Measurements from ENCODE around the gene ASB15.
A peak's percentile ranks its signal among the peaks of the same experiment; 100 is the strongest.

The ASB15 gene

DNA sequence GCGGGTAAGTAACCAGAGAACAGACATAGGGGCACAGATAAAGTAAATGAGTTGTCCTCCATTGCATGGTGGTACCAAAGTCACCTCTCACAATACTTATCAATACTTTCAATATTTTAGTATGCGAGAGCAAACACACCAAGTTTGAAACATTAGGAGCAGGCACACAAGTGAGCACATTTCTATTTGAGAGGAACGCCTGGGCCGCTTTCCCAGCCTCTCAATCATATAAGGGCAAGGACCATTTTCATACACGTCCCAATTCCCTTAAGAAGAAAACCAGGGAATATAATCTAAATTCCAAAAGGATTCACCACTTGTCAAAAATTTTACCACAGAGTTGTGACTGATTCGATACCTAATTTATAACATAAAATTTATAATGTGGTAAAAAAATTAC lies 61.6 kb downstream of the ASB15 start:
- DNase-seq (ENCODE audit: low read depth): no peak

DNA sequence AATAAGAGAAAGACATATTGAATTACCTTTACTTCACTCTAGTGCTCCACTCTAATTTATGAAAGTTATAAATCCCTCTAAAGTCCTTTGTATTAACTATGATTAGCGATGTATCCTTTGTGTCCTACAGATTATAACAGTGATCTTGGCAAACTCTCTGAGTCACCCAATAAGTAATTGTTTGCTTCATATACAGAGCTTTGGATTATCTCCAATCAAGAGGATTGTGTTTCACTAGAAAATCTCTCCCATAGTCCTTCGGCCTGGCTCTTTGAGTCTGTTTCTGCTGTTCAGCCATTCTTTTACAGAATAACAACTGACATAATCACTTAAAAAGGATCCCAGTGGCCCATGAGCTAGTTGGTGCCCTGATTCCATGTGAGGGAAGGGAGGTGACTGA lies 63.5 kb downstream of the ASB15 start:
- DNase-seq (ENCODE audit: low read depth): no peak

DNA sequence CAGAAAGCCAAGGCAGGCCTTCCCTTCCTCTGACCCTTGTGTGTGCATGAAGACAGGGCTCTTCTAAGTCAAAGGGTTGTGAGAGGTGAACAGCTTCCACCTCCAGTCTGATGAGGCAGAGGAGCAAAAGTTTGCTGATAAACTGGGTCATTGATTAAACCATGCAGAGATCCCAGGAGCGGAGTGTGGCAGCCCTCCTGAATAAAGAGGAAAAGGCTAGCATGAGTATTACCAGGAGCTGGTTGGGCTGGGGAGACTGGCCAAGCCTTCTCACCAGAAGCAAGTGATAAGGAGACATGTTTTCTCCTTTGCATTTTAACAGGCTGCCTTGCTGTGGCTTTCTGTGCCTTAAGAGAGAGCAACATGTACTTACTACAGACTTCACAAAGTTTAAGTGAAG lies 64.3 kb downstream of the ASB15 start:
- DNase-seq (ENCODE audit: low read depth): no peak

DNA sequence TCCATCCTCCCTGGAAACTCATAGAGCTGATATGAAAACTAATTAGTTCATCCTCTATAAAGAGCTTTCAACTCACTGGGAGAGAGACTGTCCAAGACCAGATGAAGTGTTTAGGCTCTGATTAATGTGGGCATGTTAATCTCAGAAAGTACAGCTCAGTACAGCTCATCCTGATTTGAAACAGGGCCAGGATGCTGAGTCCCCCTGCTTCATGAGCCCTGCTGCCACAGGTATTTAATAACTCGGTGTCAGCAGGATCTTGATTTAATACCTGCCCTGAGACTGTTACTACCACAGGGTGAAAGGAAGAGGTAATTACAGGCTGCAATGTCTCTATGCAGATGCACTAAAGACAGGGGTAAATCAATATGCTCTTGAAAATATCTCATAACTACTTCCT lies 64.9 kb downstream of the ASB15 start:
- DNase-seq (ENCODE audit: low read depth): no peak

DNA sequence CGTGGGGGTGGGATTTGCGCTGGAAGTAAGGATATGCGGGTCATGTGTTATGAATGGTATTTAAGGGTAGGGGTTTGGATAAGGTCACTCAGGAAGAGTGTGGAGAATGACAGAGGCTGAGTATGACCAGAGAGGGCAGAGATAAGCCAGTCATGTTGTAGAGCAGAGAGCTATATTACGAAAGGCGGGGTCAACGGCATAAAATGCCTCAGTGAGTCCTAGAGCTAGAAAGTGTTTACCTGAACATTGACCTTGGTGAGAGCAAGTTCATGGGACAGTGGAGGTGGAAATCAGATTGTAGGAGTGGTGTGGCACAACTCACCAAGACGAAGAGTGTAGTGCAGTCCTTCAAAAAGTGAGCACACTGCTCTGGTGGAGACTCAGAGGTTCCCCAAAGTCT lies 67.9 kb downstream of the ASB15 start:
- no peak for DNase-seq (ENCODE audit: low read depth)

DNA sequence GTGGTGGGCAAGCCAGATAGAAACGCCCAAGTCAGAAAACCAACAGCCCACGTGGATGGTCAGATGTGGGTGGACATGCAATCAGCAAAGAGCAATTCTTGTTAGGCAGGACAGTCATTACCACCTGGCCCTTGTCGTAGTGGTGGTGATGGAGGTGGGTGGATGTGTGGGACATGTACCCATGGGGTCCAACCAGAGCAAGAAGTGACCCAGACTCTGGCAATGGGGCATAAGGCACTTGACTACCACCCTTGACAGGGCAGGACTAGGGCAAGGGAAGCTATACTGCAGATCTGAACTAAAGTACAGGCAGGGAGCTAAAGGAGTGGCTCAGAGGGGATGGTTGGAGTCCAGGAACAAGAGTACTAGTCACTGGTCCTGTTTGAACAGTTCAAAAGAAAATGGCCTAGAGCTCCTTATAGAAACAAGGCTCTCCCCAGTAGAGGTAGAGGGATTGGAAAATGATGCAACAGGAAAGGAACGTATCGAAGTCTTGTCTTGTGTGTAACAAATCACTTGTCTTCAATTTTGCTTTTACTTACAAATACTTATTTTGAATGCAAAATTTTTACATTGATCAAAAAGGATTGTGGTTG lies 71.6 kb downstream of the ASB15 start:
- no peak for DNase-seq (ENCODE audit: low read depth)

DNA sequence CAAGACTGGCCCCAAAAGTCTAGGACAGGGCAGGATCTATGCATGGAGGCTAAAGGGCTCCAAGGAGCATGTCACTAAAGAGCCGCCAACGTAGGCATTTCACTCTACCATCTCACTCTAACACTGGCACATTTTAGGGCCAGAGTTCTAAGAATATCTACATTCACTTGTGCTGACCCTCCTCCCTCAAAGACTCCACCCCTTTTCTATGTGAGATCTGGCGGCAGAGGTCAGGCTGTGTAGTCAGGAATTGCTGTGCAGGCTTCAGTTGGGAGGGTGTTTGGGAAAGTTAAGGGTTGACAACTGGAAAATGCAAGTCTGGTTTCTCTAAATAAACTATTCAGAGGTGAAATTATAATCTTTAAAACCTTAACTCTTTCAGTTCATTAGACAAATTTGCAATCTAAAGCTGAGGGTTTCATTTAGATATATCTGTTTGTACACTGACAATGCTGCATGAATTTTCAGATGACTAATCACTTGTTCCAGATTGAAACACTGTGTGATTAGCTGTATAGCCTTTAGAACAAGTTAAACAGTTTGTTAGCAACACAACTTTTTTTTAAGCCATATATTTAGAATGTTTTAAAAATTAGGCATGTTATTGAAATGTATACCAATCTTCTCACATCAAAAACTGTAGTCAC lies 72.3 kb downstream of the ASB15 start:
- no peak for DNase-seq (ENCODE audit: low read depth)

DNA sequence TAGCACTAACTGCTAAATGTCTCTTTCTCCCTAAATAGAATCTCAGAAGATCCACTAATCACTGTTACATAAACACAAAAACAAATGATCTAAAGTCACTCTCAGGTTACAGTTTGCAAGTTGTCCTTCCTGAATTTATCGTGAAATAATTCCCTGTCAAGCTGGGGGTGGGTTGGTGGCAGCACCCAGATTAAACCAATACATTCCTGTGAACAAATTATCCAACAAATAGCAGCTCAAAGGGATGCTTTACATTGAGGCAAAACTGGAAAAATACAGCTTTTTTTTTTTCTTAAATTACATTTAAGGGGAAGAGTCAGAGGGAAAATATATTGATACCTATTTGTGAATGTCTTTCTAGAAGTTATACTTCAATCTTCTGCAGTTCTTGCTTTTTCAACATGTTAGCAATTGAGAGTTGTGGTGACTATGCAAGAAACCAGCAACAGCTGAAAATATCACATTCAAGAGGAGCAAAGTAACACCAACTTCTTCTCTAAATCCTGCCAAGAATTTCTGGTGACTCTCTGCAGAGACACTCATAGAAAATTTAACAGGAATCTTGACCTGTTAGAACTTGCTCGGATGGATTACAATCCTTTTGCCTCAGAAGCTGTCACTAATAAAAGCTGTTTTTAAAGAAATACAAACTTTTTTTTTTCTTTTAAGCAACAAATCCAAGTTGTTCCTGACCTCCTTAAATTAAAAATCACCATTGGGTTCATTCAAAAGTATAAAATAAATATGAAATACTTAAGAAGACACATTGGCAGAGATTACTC lies 73.0 kb downstream of the ASB15 start:
- no peak for DNase-seq (ENCODE audit: low read depth)

DNA sequence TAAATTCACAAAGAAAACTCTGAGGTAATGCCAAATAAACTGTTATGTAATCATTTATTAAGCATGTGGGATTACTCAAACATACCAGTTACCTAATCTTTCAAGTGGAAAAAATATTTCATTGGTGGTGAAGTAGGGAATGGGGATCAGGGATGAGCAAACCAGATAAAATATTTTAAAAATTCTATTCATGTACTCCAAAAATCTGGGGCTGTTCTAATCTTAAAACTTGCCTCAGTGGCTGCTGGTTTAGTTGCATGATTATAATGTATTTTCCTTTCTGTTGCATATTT lies 73.5 kb downstream of the ASB15 start:
- DNase-seq (ENCODE audit: low read depth): no peak

DNA sequence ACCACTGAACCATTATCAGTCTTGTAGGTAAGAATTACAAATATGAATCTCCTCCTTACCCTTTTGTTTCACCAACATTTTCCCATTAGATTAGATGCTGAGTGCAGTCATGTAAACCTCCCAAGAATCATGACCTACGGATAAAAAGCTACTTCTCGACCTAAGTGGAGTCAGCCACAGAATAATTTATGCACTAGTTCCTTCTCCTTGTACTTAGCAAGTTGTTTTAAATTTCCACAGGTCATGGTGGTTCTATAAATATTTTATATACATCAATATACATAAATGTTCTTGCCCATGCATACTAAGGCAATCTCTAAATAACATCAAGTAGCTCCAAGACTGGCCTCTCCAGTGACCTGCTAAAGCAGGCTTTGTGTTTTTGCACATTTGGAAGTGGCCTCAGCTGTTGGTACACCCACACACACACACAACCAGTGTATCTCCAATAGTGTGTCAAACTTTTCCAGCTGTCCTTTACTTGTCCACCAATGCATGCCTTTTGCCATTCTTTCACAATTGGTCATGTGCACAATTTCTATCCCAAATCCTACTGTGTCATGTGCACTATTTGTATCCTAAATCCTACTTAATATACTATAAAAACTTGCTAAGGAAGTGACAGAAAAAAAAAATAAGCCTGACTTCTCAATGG lies 75.6 kb downstream of the ASB15 start:
- DNase-seq (ENCODE audit: low read depth): no peak

DNA sequence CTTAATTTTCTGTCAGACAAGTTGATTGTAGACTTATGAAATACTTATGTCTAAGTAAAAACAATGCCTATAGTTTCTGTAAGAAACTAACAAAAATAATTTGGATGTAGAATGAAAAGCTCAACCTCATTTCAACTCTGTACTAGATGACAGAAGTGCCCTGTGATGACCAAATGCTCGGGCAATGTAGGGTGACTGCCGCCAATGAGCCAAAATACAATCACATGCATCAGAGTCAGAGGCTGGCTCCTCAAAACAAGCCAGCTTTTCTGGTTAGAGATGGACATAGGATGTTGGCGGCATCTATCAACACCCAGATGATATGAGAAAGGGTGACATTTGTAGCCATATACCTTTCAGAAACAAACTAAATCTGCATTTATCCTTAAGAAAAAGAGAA lies 78.0 kb downstream of the ASB15 start:
- no peak for DNase-seq (ENCODE audit: low read depth)

DNA sequence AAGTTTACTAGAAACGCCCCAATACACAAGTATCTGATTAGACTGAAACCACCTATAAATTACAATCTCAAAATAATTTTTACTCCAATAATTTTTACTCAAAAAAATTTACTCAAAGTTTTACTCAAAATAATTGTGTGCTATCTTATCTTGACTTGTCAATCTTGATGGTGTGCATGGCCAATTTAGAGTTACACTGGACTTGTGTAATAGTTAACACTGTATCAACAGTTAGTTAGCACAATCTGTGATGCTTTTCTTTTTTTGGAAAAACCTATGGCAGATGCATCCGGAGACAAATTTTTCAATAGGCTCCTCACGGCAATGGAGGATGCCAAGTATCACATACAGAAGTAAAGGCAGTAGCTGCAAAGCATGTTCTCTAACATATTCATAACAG lies 79.0 kb downstream of the ASB15 start:
- DNase-seq (ENCODE audit: low read depth): no peak

DNA sequence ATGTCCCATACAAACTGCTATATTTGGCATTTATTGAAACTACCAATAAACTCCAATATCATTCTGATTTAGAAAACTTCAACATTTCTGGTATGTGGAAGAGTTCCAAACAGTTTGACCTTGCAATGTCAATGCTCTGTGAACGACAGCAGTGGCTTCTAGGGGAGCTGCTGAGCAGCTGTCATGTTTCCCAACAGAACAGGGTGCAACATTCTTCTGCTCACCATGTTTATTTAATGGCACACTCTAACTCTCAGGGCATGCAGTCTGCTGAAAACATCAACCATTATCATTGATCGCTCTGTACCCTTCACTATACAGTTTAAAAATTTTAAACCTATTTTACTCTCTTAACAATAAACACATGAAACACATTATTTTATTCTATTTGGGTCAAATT lies 79.9 kb downstream of the ASB15 start:
- no peak for DNase-seq (ENCODE audit: low read depth)

DNA sequence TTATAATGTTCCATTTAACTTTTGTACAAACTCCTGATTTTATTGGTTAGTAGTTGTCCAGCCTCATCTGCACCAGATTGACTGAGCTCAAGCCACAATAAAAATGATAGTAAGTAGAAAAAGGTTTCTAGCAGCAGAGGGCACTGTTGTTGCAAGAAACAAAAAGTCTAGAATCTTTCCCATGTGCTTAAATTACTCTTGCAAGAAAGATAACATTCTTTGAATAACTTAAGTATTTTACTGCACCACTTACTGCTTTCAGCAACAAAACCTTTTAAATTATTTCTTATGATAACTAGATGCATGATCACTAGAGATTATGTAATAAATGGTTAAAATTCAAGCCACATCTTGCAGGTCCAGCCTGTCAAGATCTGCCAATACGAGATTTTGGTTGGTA lies 81.1 kb downstream of the ASB15 start:
- peak; percentile 40 for DNase-seq (ENCODE audit: low read depth)

DNA sequence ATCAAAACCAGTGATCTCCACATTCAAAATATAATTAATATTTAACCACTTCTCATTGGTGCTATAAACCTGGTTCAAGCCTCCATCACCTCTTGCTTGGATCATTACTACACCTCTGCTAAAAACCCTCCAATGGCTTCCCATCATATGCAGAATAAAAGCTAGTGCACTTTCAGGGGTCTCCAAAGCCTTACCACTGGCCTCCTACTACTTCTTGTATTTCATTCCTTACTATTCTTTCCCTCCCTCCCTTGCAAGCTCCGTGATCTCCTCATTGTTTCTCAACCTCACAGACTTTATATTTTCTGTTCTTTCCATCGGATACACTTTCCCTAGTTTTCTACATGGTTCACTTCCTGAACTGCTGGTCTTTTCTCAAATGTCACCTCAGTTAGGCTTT lies 85.5 kb downstream of the ASB15 start:
- no peak for DNase-seq (ENCODE audit: low read depth)

DNA sequence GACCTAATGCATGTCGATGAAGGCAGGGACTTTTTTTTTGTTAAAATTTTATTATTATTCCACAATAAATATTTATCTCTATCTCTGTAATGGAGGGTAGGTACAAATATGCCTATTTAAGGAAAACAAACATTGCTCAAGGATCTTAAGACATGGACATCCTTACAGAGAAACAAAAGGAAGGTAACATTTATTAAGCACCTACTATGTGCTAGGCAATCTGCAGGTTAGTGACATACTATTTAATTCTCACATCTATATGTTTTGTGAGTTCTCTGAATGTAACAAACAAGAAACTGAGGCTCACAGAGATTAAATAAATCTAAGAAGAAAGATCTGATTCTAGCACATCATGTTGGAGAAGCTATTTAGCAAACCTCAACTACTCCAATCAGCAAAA lies 86.1 kb downstream of the ASB15 start:
- no peak for DNase-seq (ENCODE audit: low read depth)
